HepG2 (cell line): ENCODE results near the gene SLC23A2. TPM values are rescaled to one million over a fixed set of nuclear protein-coding genes. Genes with fewer than 3 reads are reported as not detected.

Source experiments
- ASH2L ChIP-seq: fragments of 300-600, 200-600 bp; sonication (generic); IDR thresholded peaks from 2 replicates; pipeline ENCODE4 v1.7.0; 2017; ENCODE audit warnings: low read depth, mild to moderate bottlenecking, moderate library complexity, mixed read lengths, low read length; ENCODE audit not compliant: insufficient read length
- CBFB ChIP-seq: sonication (generic); formaldehyde crosslinking; IDR thresholded peaks from 2 replicates; pipeline ENCODE4 v1.4.0; 2020; ENCODE audit warnings: missing genetic modification reagents
- GLI4 ChIP-seq: sonication (generic); formaldehyde crosslinking; IDR thresholded peaks from 2 replicates; pipeline ENCODE4 v1.5.1; 2020; ENCODE audit warnings: missing genetic modification reagents, mild to moderate bottlenecking, moderate library complexity, borderline replicate concordance
- HNRNPUL1 ChIP-seq: fragments of 200-400 bp; formaldehyde crosslinking; IDR thresholded peaks from 2 replicates; pipeline ENCODE4 v1.6.1; 2017; ENCODE audit warnings: low read depth, mild to moderate bottlenecking, low read length, moderate library complexity
- NONO ChIP-seq, 2 experiments: fragments of 450-650 bp in 1 of 2; sonication (generic) in 1 of 2; formaldehyde crosslinking in 1 of 2; IDR thresholded peaks in 1 of 2; conservative IDR thresholded peaks in 1 of 2; 2 replicates each; pipeline versions ENCODE4 v1.6.1 to v1.8.0; 2017 to 2022; ENCODE audit warnings: mild to moderate bottlenecking in 1 of 2, missing genetic modification reagents in 1 of 2, moderate library complexity in 1 of 2
- PBX2 ChIP-seq: IDR thresholded peaks from 2 replicates; pipeline ENCODE4 v1.6.1; 2016; ENCODE audit warnings: control low read depth
- RAD51 ChIP-seq: fragments of 450-650 bp; IDR thresholded peaks from 2 replicates; pipeline ENCODE4 v1.6.1; 2016; ENCODE audit warnings: borderline replicate concordance
- REXO4 ChIP-seq: sonication (generic); formaldehyde crosslinking; IDR thresholded peaks from 2 replicates; pipeline ENCODE4 v1.8.0; 2022; ENCODE audit warnings: missing genetic modification reagents, mild to moderate bottlenecking, borderline replicate concordance
- SMAD1 ChIP-seq: sonication (generic); formaldehyde crosslinking; IDR thresholded peaks from 2 replicates; pipeline ENCODE4 v1.4.0; 2020; ENCODE audit warnings: missing genetic modification reagents, low read depth, mild to moderate bottlenecking, borderline replicate concordance
- SNAPC4 ChIP-seq: sonication (generic); formaldehyde crosslinking; IDR thresholded peaks from 2 replicates; pipeline ENCODE4 v1.4.0; 2020; ENCODE audit warnings: mild to moderate bottlenecking, missing genetic modification reagents
- ZFY ChIP-seq: sonication (generic); formaldehyde crosslinking; IDR thresholded peaks from 2 replicates; pipeline ENCODE4 v1.4.0; 2020; ENCODE audit warnings: missing genetic modification reagents
- ZNF10 ChIP-seq: sonication (generic); formaldehyde crosslinking; IDR thresholded peaks from 2 replicates; pipeline ENCODE4 v1.4.0; 2020; ENCODE audit warnings: mild to moderate bottlenecking, low read depth, missing genetic modification reagents, borderline replicate concordance
- ZNF225 ChIP-seq: sonication (generic); formaldehyde crosslinking; IDR thresholded peaks from 2 replicates; pipeline ENCODE4 v1.4.0; 2020; ENCODE audit warnings: mild to moderate bottlenecking, missing genetic modification reagents
- ZNF30 ChIP-seq: sonication (generic); formaldehyde crosslinking; IDR thresholded peaks from 2 replicates; pipeline ENCODE4 v1.5.0; 2020; ENCODE audit warnings: mild to moderate bottlenecking, missing genetic modification reagents
- ZNF644 ChIP-seq: IDR thresholded peaks from 2 replicates; pipeline ENCODE4 v1.6.1; 2016; ENCODE audit warnings: low read depth
- ZNF691 ChIP-seq: sonication (generic); formaldehyde crosslinking; IDR thresholded peaks from 2 replicates; pipeline ENCODE4 v1.4.0; 2020; ENCODE audit warnings: missing genetic modification reagents, low read depth, mild to moderate bottlenecking, borderline replicate concordance
- ZNF720 ChIP-seq: sonication (generic); formaldehyde crosslinking; IDR thresholded peaks from 2 replicates; pipeline ENCODE4 v1.4.0; 2020; ENCODE audit warnings: missing genetic modification reagents
- ZSCAN9 ChIP-seq: IDR thresholded peaks from 2 replicates; pipeline ENCODE4 v1.6.1; 2016; ENCODE audit warnings: borderline replicate concordance
- polyA plus RNA-seq, 8 experiments: library from polyadenylated mRNA; depleted of rRNA in 3 of 8; stranded (reverse) in 7 of 8; unstranded in 1 of 8; fragments of >200 nt; fragmentation: Illumina TruSeq in 4 of 8; extraction: Trizol in 4 of 8; gene quantifications; 2 replicates each; pipeline versions ENCODE4 v1.2.1 to v1.2.3, GENCODE V29; 2011 to 2016; ENCODE audit warnings: low read depth in 4 of 8, missing spikeins in 1 of 8, mixed read lengths in 1 of 8; ENCODE audit not compliant: insufficient read depth in 1 of 8
- total RNA-seq, 5 experiments: library from RNA; depleted of rRNA; stranded (reverse); fragments of >200 nt; fragmentation: Illumina TruSeq; extraction: Trizol; gene quantifications; 2 replicates each; pipeline ENCODE4 v1.2.3, GENCODE V29; 2016; ENCODE audit warnings: low read depth in 1 of 5

Gene SLC23A2
- total and polyA plus RNA-seq, 2 of the 13 experiments (the other 11 are each of a cell fraction or from before 2014, with no cell fraction given): 42.2 to 51.2 TPM

- TF ChIP-seq PBX2 (CRISPR knock-in tag) (no peak), REXO4 (CRISPR knock-in tag) (no peak), ZNF691 (CRISPR knock-in tag) (peak; percentile 91; the same call in 1 of the 2 replicates), ZSCAN9 (CRISPR knock-in tag) (peak; percentile 62; the same call in 1 of the 2 replicates), NONO (IDR thresholded peaks at IDR 0.05) (no peak), NONO (CRISPR knock-in tag; conservative IDR thresholded peaks at IDR 0.05) (no peak; the same call in 1 of the 2 replicates), ZNF644 (CRISPR knock-in tag) (peak; percentile 43; the same call in 1 of the 2 replicates), CBFB (CRISPR knock-in tag) (no peak), GLI4 (CRISPR knock-in tag) (peak; percentile 90; the same call in 1 of the 2 replicates), ZNF720 (CRISPR knock-in tag) (no peak), RAD51 (no peak), HNRNPUL1 (no peak), ZNF225 (CRISPR knock-in tag) (no peak), SMAD1 (CRISPR knock-in tag) (no peak; the same call in 1 of the 2 replicates), ASH2L (peak; percentile 81), ZFY (CRISPR knock-in tag) (0 out of 2 replicates have a peak, but pooled peaks have one; percentile 6), ZNF30 (CRISPR knock-in tag) (no peak), ZNF10 (no peak), SNAPC4 (CRISPR knock-in tag) (no peak)
These were observed 64.4 kb downstream of the SLC23A2 start (continued) for GRCh38 chr20:4936851-4937406.
